Stomach (tissue), 9 donors: ENCODE measurements around the gene KCNN3. TPM values are rescaled to one million over a fixed set of nuclear protein-coding genes. Genes with fewer than 3 reads are reported as not detected.

Experiments used
- DNase-seq, 2 donors: peaks; one replicate each; pipeline versions ENCODE4 v3.0.0 to v3.0.0-alpha.2; 2013 to 2019
- H3K27ac ChIP-seq, 5 donors: fragments of 200-600 bp in 4 of 5; sonication (generic) in 4 of 5; one replicate each; pipeline ENCODE4 v1.5.1; 2013 to 2019; ENCODE audit warnings: mild to moderate bottlenecking in 1 of 5, moderate library complexity in 1 of 5
- H3K27me3 ChIP-seq, 3 donors: fragments of 200-600 bp; sonication (generic); one replicate each; pipeline ENCODE4 v1.5.1; 2017 to 2019; ENCODE audit warnings: mixed run types in 1 of 3
- H3K36me3 ChIP-seq, 4 donors: fragments of 200-600 bp; sonication (generic); 1 replicate in 3 of 4; 2 replicates in 1 of 4; pipeline ENCODE4 v1.5.1; 2016 to 2019
- H3K4me1 ChIP-seq, 4 donors: fragments of 200-600 bp; sonication (generic); one replicate each; pipeline ENCODE4 v1.5.1; 2016 to 2019
- H3K4me3 ChIP-seq, 4 donors: fragments of 200-600 bp; sonication (generic) in 3 of 4; one replicate each; pipeline ENCODE4 v1.5.1; 2016 to 2019; ENCODE audit warnings: mild to moderate bottlenecking in 1 of 4
- H3K9me3 ChIP-seq, 4 donors: fragments of 200-600 bp; sonication (generic); one replicate each; pipeline ENCODE4 v1.5.1; 2016 to 2019
- CTCF ChIP-seq, 7 experiments: fragments of 450-650 bp in 4 of 7; fragments of 200-600 bp in 3 of 7; sonication (generic) in 3 of 7; IDR thresholded peaks; one replicate each; pipeline ENCODE4 v1.5.1; 2016 to 2019; ENCODE audit warnings: antibody characterized with exemption in 7 of 7, control low read depth in 2 of 7, mild to moderate bottlenecking in 1 of 7
- EP300 ChIP-seq: sonication (generic); formaldehyde crosslinking; IDR thresholded peaks from one replicate; pipeline ENCODE4 v1.6.1; 2017; ENCODE audit warnings: antibody characterized with exemption
- POLR2A ChIP-seq, 4 donors: fragments of 450-650 bp; IDR thresholded peaks; one replicate each; pipeline ENCODE4 v1.6.1; 2016; ENCODE audit warnings: antibody characterized with exemption in 4 of 4, control low read depth in 2 of 4, mild to moderate bottlenecking in 1 of 4, moderate library complexity in 1 of 4
- POLR2AphosphoS5 ChIP-seq, 3 donors: sonication (generic); formaldehyde crosslinking; IDR thresholded peaks; one replicate each; pipeline ENCODE4 v1.6.1; 2016; ENCODE audit warnings: antibody characterized with exemption in 3 of 3
- WGBS, 5 donors: extraction: QIAGEN DNeasy Blood & Tissue Kit in 3 of 5; methylation state at CpG; one replicate each; pipeline versions ENCODE4 v1.1.5 to v1.1.7; 2013 to 2018; 5-methylcytosine and 5-hydroxymethylcytosine counted together
- intact Hi-C: fragments of 100-400 bp; cut with DNase I; formaldehyde crosslinking; loops from one replicate; pipeline ENCODE4 v1.15.1; 2023; ENCODE audit warnings: low total_unique reads
- polyA plus RNA-seq, 3 donors: library from polyadenylated mRNA; stranded (reverse); fragments of 200-250 nt; gene quantifications; one replicate each; pipeline ENCODE4 v1.2.3, GENCODE V29; 2013
- total RNA-seq, 5 donors: library from RNA; depleted of rRNA; stranded (reverse); fragments of >200 nt; gene quantifications; one replicate each; pipeline versions ENCODE4 v1.1.0 to v1.2.3, GENCODE V29; 2014 to 2016
- donor health status: healthy with polysubstance abuse.
- donor health status: Bipolar disorder and iron deficiency.
- donor health status: healthy.

The KCNN3 gene
- total and polyA plus RNA-seq, 8 donors = 0.19 to 10.7 (median 2.3) TPM

- peaks cover 4 to 51% (median 30%) of the 10 kb centered on the region in 4 donors for H3K4me1 ChIP-seq
- H3K9me3 ChIP-seq = no peaks in the 10 kb centered on the region
- DNase-seq = peak in 1 of 2 donors; percentile 87
- peaks cover 0 to 5% (median 0%) of the 10 kb centered on the region in 3 donors for H3K27me3 ChIP-seq
- H3K36me3 ChIP-seq = no peaks in the 10 kb centered on the region
- TF ChIP-seq CTCF (IDR thresholded peaks at IDR 0.05) = no peak
- TF ChIP-seq EP300 = no peak
- peak in 1 of 3 donors; percentile 33 for TF ChIP-seq POLR2AphosphoS5 (IDR thresholded peaks at IDR 0.05)
- 55 to 78% (median 67%) methylated on average over 1 of the region's 1 CpG for WGBS, 5 donors
- peak overlapping the region in 4 of 5 donors; percentile 59 to 80 (median 74) for H3K27ac ChIP-seq
- intact Hi-C loops = no loop called here
- no peak overlapping the region for H3K4me3 ChIP-seq
These were observed 139.8 kb downstream of the KCNN3 start for GRCh38 chr1:154730259-154730658.

- H3K4me3 ChIP-seq = no peak overlapping the region
- no peaks in the 10 kb centered on the region for H3K9me3 ChIP-seq
- intact Hi-C loops = no loop called here
- no peaks in the 10 kb centered on the region for H3K27me3 ChIP-seq
- WGBS, 5 donors = 74 to 90% (median 85%) methylated on average over 3 of the region's 3 CpGs
- no peaks in the 10 kb centered on the region for H3K36me3 ChIP-seq
- TF ChIP-seq POLR2AphosphoS5 (IDR thresholded peaks at IDR 0.05) (no peak), POLR2A (IDR thresholded peaks at IDR 0.05) (no peak), CTCF (IDR thresholded peaks at IDR 0.05) (no peak), EP300 (no peak)
- H3K4me1 ChIP-seq = peaks cover 4 to 51% (median 30%) of the 10 kb centered on the region in 4 donors
- peak overlapping the region in 4 of 5 donors; percentile 59 to 80 (median 74) for H3K27ac ChIP-seq
- DNase-seq = no peak
These were observed 140.5 kb downstream of the KCNN3 start for GRCh38 chr1:154729577-154729976.

GRCh38 chr1:154729031-154729442, 141.0 kb downstream of the KCNN3 start:
- intact Hi-C loops = no loop called here
- H3K4me3 ChIP-seq = no peak overlapping the region
- no peaks in the 10 kb centered on the region for H3K36me3 ChIP-seq
- peak in 1 of 2 donors; percentile 50 for DNase-seq
- H3K27me3 ChIP-seq = no peaks in the 10 kb centered on the region
- H3K4me1 ChIP-seq = peaks cover 4 to 51% (median 30%) of the 10 kb centered on the region in 4 donors
- WGBS, 5 donors = 66 to 79% (median 69%) methylated on average over 6 of the region's 6 CpGs
- no peaks in the 10 kb centered on the region for H3K9me3 ChIP-seq
- peak overlapping the region in 3 of 5 donors; percentile 70 to 80 (median 77) for H3K27ac ChIP-seq
- no peak for TF ChIP-seq CTCF (IDR thresholded peaks at IDR 0.05)
- TF ChIP-seq POLR2AphosphoS5 (IDR thresholded peaks at IDR 0.05) = no peak
- TF ChIP-seq EP300 = no peak
- TF ChIP-seq POLR2A (IDR thresholded peaks at IDR 0.05) = no peak

GRCh38 chr1:154726896-154727753, 143.0 kb downstream of the KCNN3 start:
- H3K27ac ChIP-seq = peak overlapping the region in 1 of 5 donors; percentile 27
- WGBS, 5 donors = 80 to 85% (median 84%) methylated on average over 13 of the region's 13 CpGs
- H3K9me3 ChIP-seq = no peaks in the 10 kb centered on the region
- peaks cover 4 to 51% (median 30%) of the 10 kb centered on the region in 4 donors for H3K4me1 ChIP-seq
- DNase-seq = no peak
- no peak for TF ChIP-seq EP300
- TF ChIP-seq POLR2A (IDR thresholded peaks at IDR 0.05) = no peak
- TF ChIP-seq CTCF (IDR thresholded peaks at IDR 0.05) = no peak
- no peak for TF ChIP-seq POLR2AphosphoS5 (IDR thresholded peaks at IDR 0.05)
- H3K4me3 ChIP-seq = no peak overlapping the region
- H3K27me3 ChIP-seq = no peaks in the 10 kb centered on the region
- intact Hi-C loops = no loop called here
- H3K36me3 ChIP-seq = no peaks in the 10 kb centered on the region
